ENCODE measurements around the gene ZBTB20.

ZBTB20 gene

GRCh38 chr3:114370537-114371174 lies 776.4 kb downstream of the ZBTB20 start:
- FAIRE-seq: no peak
- DNase-seq (ENCODE audit: insufficient read length, low spot score): no peak

GRCh38 chr3:114365909-114366308 lies 781.2 kb downstream of the ZBTB20 start:
- DNase-seq (ENCODE audit: insufficient read length, low spot score) (no peak), FAIRE-seq (no peak)

GRCh38 chr3:114364806-114365654 lies 782.1 kb downstream of the ZBTB20 start:
- no peak for FAIRE-seq
- no peak for DNase-seq (ENCODE audit: insufficient read length, low spot score)

GRCh38 chr3:114363554-114364202 lies 783.4 kb downstream of the ZBTB20 start:
- FAIRE-seq: no peak
- DNase-seq (ENCODE audit: insufficient read length, low spot score): no peak

GRCh38 chr3:114362815-114363214 lies 784.3 kb downstream of the ZBTB20 start:
- DNase-seq (ENCODE audit: insufficient read length, low spot score): no peak
- FAIRE-seq: peak; percentile 56

- no peak for DNase-seq (ENCODE audit: insufficient read length, low spot score)
- no peak for FAIRE-seq
These were observed 785.7 kb downstream of the ZBTB20 start for GRCh38 chr3:114361391-114361790.

- DNase-seq (ENCODE audit: insufficient read length, low spot score): no peak
- FAIRE-seq: no peak
These were observed 790.6 kb downstream of the ZBTB20 start for GRCh38 chr3:114356525-114356924.

- FAIRE-seq (no peak), DNase-seq (ENCODE audit: insufficient read length, low spot score) (no peak)
These were observed 791.0 kb downstream of the ZBTB20 start for GRCh38 chr3:114356066-114356465.

GRCh38 chr3:114355653-114356052 lies 791.4 kb downstream of the ZBTB20 start:
- FAIRE-seq: no peak
- DNase-seq (ENCODE audit: insufficient read length, low spot score): no peak

- DNase-seq (ENCODE audit: insufficient read length, low spot score) (no peak), FAIRE-seq (no peak)
These were observed 795.3 kb downstream of the ZBTB20 start for GRCh38 chr3:114351822-114352145.

- no peak for FAIRE-seq
- DNase-seq (ENCODE audit: insufficient read length, low spot score): no peak
These were observed 795.8 kb downstream of the ZBTB20 start for GRCh38 chr3:114351123-114351821.

GRCh38 chr3:114350690-114351089 lies 796.4 kb downstream of the ZBTB20 start:
- no peak for DNase-seq (ENCODE audit: insufficient read length, low spot score)
- no peak for FAIRE-seq

GRCh38 chr3:114350271-114350670 lies 796.8 kb downstream of the ZBTB20 start:
- DNase-seq (ENCODE audit: insufficient read length, low spot score) (no peak), FAIRE-seq (no peak)

GRCh38 chr3:114344492-114344891 lies 802.6 kb downstream of the ZBTB20 start:
- no peak for DNase-seq (ENCODE audit: insufficient read length, low spot score)
- FAIRE-seq: no peak

GRCh38 chr3:114338651-114339357 lies 808.3 kb downstream of the ZBTB20 start:
- DNase-seq (ENCODE audit: insufficient read length, low spot score): no peak
- FAIRE-seq: peak; percentile 77

GRCh38 chr3:114336857-114337256 lies 810.2 kb downstream of the ZBTB20 start:
- DNase-seq (ENCODE audit: insufficient read length, low spot score) (no peak), FAIRE-seq (no peak)

- DNase-seq (ENCODE audit: insufficient read length, low spot score) (no peak), FAIRE-seq (peak; percentile 48)
These were observed 810.9 kb downstream of the ZBTB20 start for GRCh38 chr3:114336122-114336697.

GRCh38 chr3:114333923-114334240 lies 813.2 kb downstream of the ZBTB20 start:
- DNase-seq (ENCODE audit: insufficient read length, low spot score): no peak
- no peak for FAIRE-seq

- FAIRE-seq (peak; percentile 26), DNase-seq (ENCODE audit: insufficient read length, low spot score) (no peak)
These were observed 813.7 kb downstream of the ZBTB20 start for GRCh38 chr3:114333180-114333922.
